Measurements from ENCODE around the gene AAGAB. TPM values are rescaled to one million over a fixed set of nuclear protein-coding genes. Genes with fewer than 3 reads are reported as not detected.
A peak's percentile ranks its signal among the peaks of the same experiment; 100 is the strongest.
"Not testable (repeated sequence)": the region's sequence is repeated elsewhere in the genome, so short reads cannot be mapped to it uniquely, and the experiment has no call there.

The AAGAB gene
- total RNA-seq, 1 donor from 2014 or later, result 27.8 TPM

DNA sequence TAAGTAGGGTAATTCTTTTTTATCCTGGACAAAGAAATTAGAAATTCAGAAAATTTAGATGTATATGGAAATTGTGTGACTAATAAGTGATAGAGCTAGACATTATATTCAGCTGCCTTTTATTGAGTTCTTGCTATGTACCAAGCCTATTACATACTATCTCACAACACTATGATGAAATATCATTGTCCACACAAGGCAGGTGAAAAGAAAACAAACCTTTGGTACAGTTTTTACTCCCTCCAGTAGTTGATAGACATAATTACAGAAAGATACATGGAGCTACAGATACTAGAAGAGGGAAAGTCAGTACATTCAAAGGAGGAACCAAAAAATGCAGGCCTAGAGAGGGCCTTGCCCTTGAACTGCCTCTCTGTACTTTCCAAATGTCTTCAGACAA is 4.9 kb upstream of the AAGAB start:
- no peaks in the 10 kb centered on the region for H3K9me3 ChIP-seq
- H3K4me1 ChIP-seq, result no peaks in the 10 kb centered on the region
- TF ChIP-seq, protein P1, sequence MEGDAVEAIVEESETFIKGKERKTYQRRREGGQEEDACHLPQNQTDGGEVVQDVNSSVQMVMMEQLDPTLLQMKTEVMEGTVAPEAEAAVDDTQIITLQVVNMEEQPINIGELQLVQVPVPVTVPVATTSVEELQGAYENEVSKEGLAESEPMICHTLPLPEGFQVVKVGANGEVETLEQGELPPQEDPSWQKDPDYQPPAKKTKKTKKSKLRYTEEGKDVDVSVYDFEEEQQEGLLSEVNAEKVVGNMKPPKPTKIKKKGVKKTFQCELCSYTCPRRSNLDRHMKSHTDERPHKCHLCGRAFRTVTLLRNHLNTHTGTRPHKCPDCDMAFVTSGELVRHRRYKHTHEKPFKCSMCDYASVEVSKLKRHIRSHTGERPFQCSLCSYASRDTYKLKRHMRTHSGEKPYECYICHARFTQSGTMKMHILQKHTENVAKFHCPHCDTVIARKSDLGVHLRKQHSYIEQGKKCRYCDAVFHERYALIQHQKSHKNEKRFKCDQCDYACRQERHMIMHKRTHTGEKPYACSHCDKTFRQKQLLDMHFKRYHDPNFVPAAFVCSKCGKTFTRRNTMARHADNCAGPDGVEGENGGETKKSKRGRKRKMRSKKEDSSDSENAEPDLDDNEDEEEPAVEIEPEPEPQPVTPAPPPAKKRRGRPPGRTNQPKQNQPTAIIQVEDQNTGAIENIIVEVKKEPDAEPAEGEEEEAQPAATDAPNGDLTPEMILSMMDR (IDR thresholded peaks at IDR 0.05), result no peak
- H3K27ac ChIP-seq, result no peak overlapping the region
- no peaks in the 10 kb centered on the region for H3K36me3 ChIP-seq
- intact Hi-C loops (cut with DNase I), result no loop called here
- DNase-seq (ENCODE audit: low spot score in 2 of 2), result no peak
- no peaks in the 10 kb centered on the region for H3K27me3 ChIP-seq
- no peak overlapping the region for H3K4me3 ChIP-seq

DNA sequence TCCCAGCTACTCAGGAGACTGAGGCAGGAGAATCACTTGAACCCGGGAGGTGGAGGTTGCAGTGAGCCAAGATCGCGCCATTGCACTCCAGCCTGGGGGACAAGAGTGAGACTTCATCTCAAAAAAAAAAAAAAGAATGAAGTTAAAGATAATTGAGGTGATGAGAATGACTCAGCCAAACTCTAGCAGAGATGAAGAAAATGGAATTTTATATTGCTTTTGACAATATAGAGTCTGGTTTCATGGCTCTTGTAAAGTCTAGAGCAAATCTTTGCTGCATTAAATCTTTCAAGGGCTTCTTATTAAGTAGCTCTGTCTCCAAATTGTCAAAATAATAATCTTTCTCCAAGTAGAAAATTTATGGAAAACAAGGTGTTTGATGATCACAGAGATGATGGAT is 4.0 kb upstream of the AAGAB start:
- H3K9me3 ChIP-seq; H3K27ac ChIP-seq; DNase-seq (ENCODE audit: low spot score in 2 of 2); H3K4me1 ChIP-seq; H3K4me3 ChIP-seq; H3K36me3 ChIP-seq; intact Hi-C loops (cut with DNase I); H3K27me3 ChIP-seq: not testable (repeated sequence)

DNA sequence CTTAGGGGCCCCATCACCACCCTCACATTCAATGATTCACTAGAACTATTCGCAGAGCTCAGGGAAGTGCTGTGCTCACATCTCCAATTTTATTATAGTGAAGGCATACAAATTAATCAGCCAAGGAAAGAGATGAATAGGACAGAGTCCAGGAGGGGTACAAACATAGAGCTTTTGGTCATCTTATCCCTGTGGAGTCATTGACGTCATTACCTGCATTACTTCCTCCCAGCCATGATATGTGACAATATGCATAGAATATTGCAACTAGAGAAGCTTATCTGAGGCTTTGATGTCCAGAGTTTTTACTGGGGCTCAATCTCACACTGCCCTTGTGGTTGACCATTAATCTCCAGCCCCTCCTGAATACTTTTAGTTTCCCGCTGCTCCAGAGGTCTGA is 1.6 kb upstream of the AAGAB start:
- TF ChIP-seq, protein P1 (IDR thresholded peaks at IDR 0.05), result no peak
- intact Hi-C loops (cut with DNase I), result no loop called here
- Histone ChIP-seq H3K27me3 (no peaks in the 10 kb centered on the region), H3K4me3 (no peak overlapping the region), H3K4me1 (peaks cover 5 to 6% of the 10 kb centered on the region in 2 donors), H3K36me3 (no peaks in the 10 kb centered on the region), H3K27ac (no peak overlapping the region), H3K9me3 (no peaks in the 10 kb centered on the region)
- no peak for DNase-seq (ENCODE audit: low spot score in 2 of 2)

DNA sequence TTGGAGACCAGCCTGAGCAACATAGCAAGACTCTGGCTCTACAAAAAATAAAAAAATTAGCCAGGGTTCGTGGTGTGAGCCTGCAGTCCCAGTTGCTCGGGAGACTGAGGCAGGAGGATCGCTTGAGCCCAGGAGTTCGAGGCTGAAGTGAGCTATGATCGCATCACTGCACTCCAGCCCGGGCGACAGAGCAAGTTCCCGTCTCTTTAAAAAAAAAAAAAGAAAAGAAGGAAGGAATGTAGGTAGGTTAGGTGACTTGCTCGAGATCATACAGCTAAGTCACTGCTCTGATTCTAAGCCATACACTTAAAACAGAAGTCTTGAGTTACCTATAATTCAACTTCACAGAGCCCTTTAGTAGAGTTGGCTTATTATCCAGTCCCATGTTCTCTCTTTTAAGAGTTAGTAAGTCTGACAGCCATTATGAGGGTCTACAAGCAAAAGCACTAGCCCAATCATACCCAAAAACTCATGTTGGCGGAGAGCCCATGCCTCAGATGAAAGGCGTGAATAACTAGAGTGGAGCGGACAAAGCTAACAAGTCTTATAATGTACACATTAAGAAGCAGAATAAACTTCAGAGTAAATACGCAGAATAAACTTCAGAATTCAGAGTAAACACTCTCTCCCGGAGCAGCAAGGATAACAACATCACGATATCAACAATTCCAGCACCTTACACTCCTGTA is 768 bp downstream of the AAGAB start:
- intact Hi-C loops (cut with DNase I), result loop anchor here (1.0 to 2.0 kb wide), 3 partner anchors 53 to 188 kb away; partner anchors contain the start of gene SMAD3
- Histone ChIP-seq H3K9me3 (no peaks in the 10 kb centered on the region), H3K27ac (peak overlapping the region; percentile 81 to 96), H3K36me3 (no peaks in the 10 kb centered on the region), H3K4me3 (peak overlapping the region; percentile 70 to 91), H3K27me3 (no peaks in the 10 kb centered on the region), H3K4me1 (peaks cover 5 to 6% of the 10 kb centered on the region in 2 donors)
- no peak for DNase-seq (ENCODE audit: low spot score in 2 of 2)
- TF ChIP-seq, protein P1 (IDR thresholded peaks at IDR 0.05), result no peak

DNA sequence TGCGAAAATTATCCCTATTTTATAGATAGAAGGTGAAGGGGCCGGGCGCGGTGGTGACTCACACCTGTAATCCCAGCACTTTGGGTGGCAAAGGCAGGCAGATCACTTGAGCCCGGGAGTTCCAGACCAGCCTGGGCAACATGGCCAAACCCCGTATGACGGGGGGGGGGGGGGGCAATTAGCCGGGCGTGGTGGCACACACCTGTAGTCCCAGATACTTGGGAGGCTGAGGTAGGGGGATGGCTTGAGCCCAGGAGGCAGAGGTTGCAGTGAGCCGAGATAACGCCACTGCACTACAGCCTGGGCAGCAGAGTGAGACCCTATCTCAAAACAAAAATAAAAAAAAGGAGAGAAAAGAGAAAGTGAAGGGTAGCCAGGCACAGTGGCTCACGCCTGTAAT is 1.4 kb downstream of the AAGAB start:
- TF ChIP-seq, protein P1 (IDR thresholded peaks at IDR 0.05), result no peak
- DNase-seq (ENCODE audit: low spot score in 2 of 2), result no peak
- Histone ChIP-seq H3K27ac (no peak overlapping the region), H3K36me3 (no peaks in the 10 kb centered on the region), H3K4me1 (peaks cover 5 to 6% of the 10 kb centered on the region in 2 donors), H3K4me3 (peak overlapping the region; percentile 70 to 91), H3K9me3 (no peaks in the 10 kb centered on the region), H3K27me3 (no peaks in the 10 kb centered on the region)
- intact Hi-C loops (cut with DNase I), result no loop called here

DNA sequence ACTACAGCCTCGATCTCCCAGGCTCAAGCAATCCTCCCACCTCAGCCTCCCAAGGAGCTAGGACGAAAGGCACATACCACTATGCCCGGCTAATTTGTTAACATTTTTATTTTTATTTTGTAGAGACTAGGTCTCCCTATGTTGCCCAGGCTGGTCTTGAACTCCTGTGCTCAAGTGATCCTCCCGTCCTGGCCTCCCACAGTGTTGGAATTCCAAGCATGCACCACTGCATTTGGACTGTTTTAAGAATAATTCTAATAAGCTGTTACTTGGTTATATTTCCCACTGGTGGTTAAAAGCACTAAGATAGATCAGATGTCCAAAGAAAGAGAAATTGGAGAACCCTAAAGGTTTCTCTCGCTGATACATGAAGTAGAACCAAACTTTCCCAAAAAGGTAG is 3.1 kb downstream of the AAGAB start:
- TF ChIP-seq, protein P1 (IDR thresholded peaks at IDR 0.05), result no peak
- Histone ChIP-seq H3K27me3 (no peaks in the 10 kb centered on the region), H3K27ac (no peak overlapping the region), H3K9me3 (peaks cover 0 to 4% of the 10 kb centered on the region in 2 donors), H3K36me3 (no peaks in the 10 kb centered on the region), H3K4me1 (peaks cover 5 to 6% of the 10 kb centered on the region in 2 donors), H3K4me3 (no peak overlapping the region)
- DNase-seq (ENCODE audit: low spot score in 2 of 2), result no peak
- intact Hi-C loops (cut with DNase I), result no loop called here

All from ascending aorta (tissue), 2 donors.